Osteoblast (primary cell): ENCODE measurements around the gene EFHD2. TPM values are rescaled to one million over a fixed set of nuclear protein-coding genes. Genes with fewer than 3 reads are reported as not detected.
"Not testable (repeated sequence)": the region's sequence is repeated elsewhere in the genome, so short reads cannot be mapped to it uniquely, and the experiment has no call there.

Experiments used
- DNase-seq: peaks from one replicate; pipeline ENCODE4 v3.0.0; 2011; ENCODE audit warnings: low spot score, mixed read lengths; ENCODE audit not compliant: insufficient read length; ENCODE audit errors: missing footprints
- H2AFZ ChIP-seq: 2 replicates; pipeline ENCODE4 v1.6.0; 2011; ENCODE audit warnings: mild to moderate bottlenecking, low read length
- H3K27ac ChIP-seq: 2 replicates; pipeline ENCODE4 v1.5.1; 2011; ENCODE audit warnings: mild to moderate bottlenecking, low read depth, low read length, moderate library complexity
- H3K27me3 ChIP-seq: 2 replicates; pipeline ENCODE4 v1.6.0; 2012; ENCODE audit warnings: mild to moderate bottlenecking, control low read depth, inconsistent platforms, low read length, moderate library complexity; ENCODE audit not compliant: insufficient read depth
- H3K36me3 ChIP-seq: 2 replicates; pipeline ENCODE4 v1.5.1; 2011; ENCODE audit warnings: mild to moderate bottlenecking, low read length, control low read depth, moderate library complexity; ENCODE audit not compliant: insufficient read depth
- H3K4me1 ChIP-seq: 2 replicates; pipeline ENCODE4 v1.5.1; 2011; ENCODE audit warnings: mild to moderate bottlenecking, low read length, control low read depth, moderate library complexity; ENCODE audit not compliant: insufficient read depth
- H3K4me2 ChIP-seq: 2 replicates; pipeline ENCODE4 v1.6.0; 2011; ENCODE audit warnings: mild to moderate bottlenecking, low read length; ENCODE audit not compliant: insufficient read depth
- H3K4me3 ChIP-seq: fragments of 200-600 bp; sonication (generic); 3 replicates; pipeline ENCODE4 v1.5.1; 2012; ENCODE audit warnings: mild to moderate bottlenecking, low read length, inconsistent platforms; ENCODE audit not compliant: insufficient read depth
- H3K79me2 ChIP-seq: 2 replicates; pipeline ENCODE4 v1.6.0; 2012; ENCODE audit warnings: mild to moderate bottlenecking, low read length, control low read depth, inconsistent platforms; ENCODE audit not compliant: insufficient read depth
- H3K9me3 ChIP-seq: 2 replicates; pipeline ENCODE4 v1.5.1; 2011; ENCODE audit warnings: low read depth, low read length, control low read depth
- H4K20me1 ChIP-seq: 2 replicates; pipeline ENCODE4 v1.6.0; 2012; ENCODE audit warnings: mild to moderate bottlenecking, low read length, control low read depth; ENCODE audit not compliant: insufficient read depth
- CTCF ChIP-seq: IDR thresholded peaks from 2 replicates; pipeline ENCODE4 v1.5.1; 2011; ENCODE audit warnings: mild to moderate bottlenecking, low read depth, low read length, moderate library complexity; ENCODE audit errors: extremely low read depth
- total RNA-seq: library from RNA; depleted of rRNA; stranded (reverse); fragments of >200 nt; gene quantifications from 2 replicates; pipeline ENCODE4 v1.2.3, GENCODE V29; 2012

The EFHD2 gene
- total RNA-seq, 1 donor: 35.8 TPM

GRCh38 chr1:15454256-15454655 lies 44.6 kb downstream of the EFHD2 start:
- no peak overlapping the region for H2AFZ ChIP-seq
- H3K9me3 ChIP-seq: peaks cover 3% of the 10 kb centered on the region
- H3K4me3 ChIP-seq: no peak overlapping the region
- no peaks in the 10 kb centered on the region for H3K79me2 ChIP-seq
- no peak for TF ChIP-seq CTCF
- H3K4me2 ChIP-seq: peak overlapping the region; percentile 17
- no peaks in the 10 kb centered on the region for H3K27me3 ChIP-seq
- H3K4me1 ChIP-seq: peaks cover 12% of the 10 kb centered on the region
- no peaks in the 10 kb centered on the region for H4K20me1 ChIP-seq
- peak; percentile 84 for DNase-seq
- no peaks in the 10 kb centered on the region for H3K36me3 ChIP-seq
- no peak overlapping the region for H3K27ac ChIP-seq

- Histone ChIP-seq H3K4me3 (no peak overlapping the region), H3K4me2 (no peak overlapping the region), H3K9me3 (peaks cover 3% of the 10 kb centered on the region), H2AFZ (no peak overlapping the region), H4K20me1 (no peaks in the 10 kb centered on the region), H3K27ac (no peak overlapping the region), H3K27me3 (no peaks in the 10 kb centered on the region), H3K36me3 (no peaks in the 10 kb centered on the region), H3K4me1 (peaks cover 18% of the 10 kb centered on the region), H3K79me2 (no peaks in the 10 kb centered on the region)
- peak; percentile 50 for DNase-seq
- TF ChIP-seq CTCF: no peak
Measured at GRCh38 chr1:15455522-15455921, 45.8 kb downstream of the EFHD2 start.

- H3K4me3 ChIP-seq: no peak within 1 kb of the TSS
- peaks cover 3% of the 10 kb centered on the region for H3K9me3 ChIP-seq
- H3K79me2 ChIP-seq: no peaks in the 10 kb centered on the region
- no peak within 1 kb of the TSS for H3K4me2 ChIP-seq
- no peaks in the 10 kb centered on the region for H3K27me3 ChIP-seq
- H3K4me1 ChIP-seq: peaks cover 18% of the 10 kb centered on the region
- H3K36me3 ChIP-seq: no peaks in the 10 kb centered on the region
- no peak within 1 kb of the TSS for H3K27ac ChIP-seq
- H4K20me1 ChIP-seq: no peaks in the 10 kb centered on the region
- H2AFZ ChIP-seq: no peak within 1 kb of the TSS
- no peak for DNase-seq
- TF ChIP-seq CTCF: no peak
Measured at GRCh38 chr1:15456313-15456954, 46.7 kb downstream of the EFHD2 start, which contains the start of gene CELA2A. Gene CELA2A, plus strand, starts transcription at chr1:15456732. Its CDS starts 22 bp downstream, at chr1:15456754.

- Histone ChIP-seq H3K4me2 (no peak overlapping the region), H2AFZ (no peak overlapping the region), H3K36me3 (no peaks in the 10 kb centered on the region), H3K27ac (no peak overlapping the region), H3K79me2 (no peaks in the 10 kb centered on the region), H3K27me3 (no peaks in the 10 kb centered on the region), H4K20me1 (no peaks in the 10 kb centered on the region), H3K9me3 (no peaks in the 10 kb centered on the region), H3K4me3 (no peak overlapping the region), H3K4me1 (peaks cover 18% of the 10 kb centered on the region)
- DNase-seq: no peak
- TF ChIP-seq CTCF: no peak
Measured at GRCh38 chr1:15457585-15457984, 47.9 kb downstream of the EFHD2 start.

GRCh38 chr1:15458388-15458787 lies 48.7 kb downstream of the EFHD2 start:
- H3K4me2 ChIP-seq, H4K20me1 ChIP-seq, H3K79me2 ChIP-seq, H3K9me3 ChIP-seq, H3K27me3 ChIP-seq, H3K4me3 ChIP-seq, H3K27ac ChIP-seq, DNase-seq, H3K36me3 ChIP-seq, H2AFZ ChIP-seq: not testable (repeated sequence)
- H3K4me1 ChIP-seq: peaks cover 18% of the 10 kb centered on the region
